ENCODE results near the gene TUT4.

The TUT4 gene

GRCh38 chr1:52569449-52570210 is 16.7 kb upstream of the TUT4 start:
- no peak for FAIRE-seq

- no peak for FAIRE-seq
Measured at GRCh38 chr1:52567943-52568342, 15.1 kb upstream of the TUT4 start.

- no peak for FAIRE-seq
Measured at GRCh38 chr1:52562766-52563165, 9.9 kb upstream of the TUT4 start.

GRCh38 chr1:52559875-52560274 is 7.0 kb upstream of the TUT4 start:
- FAIRE-seq: no peak

- no peak for FAIRE-seq
Measured at GRCh38 chr1:52558941-52559340, 6.0 kb upstream of the TUT4 start.

- FAIRE-seq: no peak
Measured at GRCh38 chr1:52556641-52557360, 3.9 kb upstream of the TUT4 start.

GRCh38 chr1:52554756-52555155 is 1.9 kb upstream of the TUT4 start:
- FAIRE-seq: no peak

GRCh38 chr1:52554267-52554640 is 1.4 kb upstream of the TUT4 start:
- no peak for FAIRE-seq

GRCh38 chr1:52553362-52554266 is 722 bp upstream of the TUT4 start:
- FAIRE-seq: no peak

GRCh38 chr1:52552236-52552504 is 722 bp downstream of the TUT4 start:
- no peak for FAIRE-seq

- no peak for FAIRE-seq
Measured at GRCh38 chr1:52551507-52552235, 1.2 kb downstream of the TUT4 start.

GRCh38 chr1:52550447-52550846 is 2.4 kb downstream of the TUT4 start:
- no peak for FAIRE-seq

GRCh38 chr1:52549267-52549666 is 3.6 kb downstream of the TUT4 start:
- FAIRE-seq: no peak

- no peak for FAIRE-seq
Measured at GRCh38 chr1:52546852-52547251, 6.0 kb downstream of the TUT4 start.

GRCh38 chr1:52544665-52545525 is 8.0 kb downstream of the TUT4 start:
- no peak for FAIRE-seq

- no peak for FAIRE-seq
Measured at GRCh38 chr1:52542085-52542688, 10.7 kb downstream of the TUT4 start.

GRCh38 chr1:52534928-52535764 is 17.7 kb downstream of the TUT4 start:
- no peak for FAIRE-seq

- FAIRE-seq: no peak
Measured at GRCh38 chr1:52533713-52534112, 19.2 kb downstream of the TUT4 start.

GRCh38 chr1:52532731-52533327 is 20.1 kb downstream of the TUT4 start:
- no peak for FAIRE-seq

- FAIRE-seq: no peak
Measured at GRCh38 chr1:52532247-52532646, 20.6 kb downstream of the TUT4 start.
